GM12878 (cell line): Measurements from ENCODE around the gene ZBTB32.

Experiments used
- CEBPB ChIP-seq, 2 experiments: fragments of 150-350 bp in 1 of 2; IDR thresholded peaks; 2 replicates each; pipeline ENCODE4 v1.6.1; 2012 to 2014; ENCODE audit warnings: low read depth in 2 of 2, low read length in 2 of 2, borderline replicate concordance in 1 of 2, inconsistent platforms in 1 of 2
- NFYB ChIP-seq: IDR thresholded peaks from 2 replicates; pipeline ENCODE4 v1.6.1; 2011; ENCODE audit warnings: low read depth, mild to moderate bottlenecking, low read length, improper control_type of control experiment, moderate library complexity; ENCODE audit not compliant: insufficient read depth
- POLR2A ChIP-seq: IDR thresholded peaks from 2 replicates; pipeline ENCODE4 v1.6.1; 2011; ENCODE audit warnings: low read depth, mild to moderate bottlenecking, low read length
- POLR2AphosphoS5 ChIP-seq: IDR thresholded peaks from 2 replicates; pipeline ENCODE4 v1.6.1; 2011; ENCODE audit warnings: mild to moderate bottlenecking, low read length, inconsistent platforms
- SRF ChIP-seq, 2 experiments: IDR thresholded peaks; 2 replicates each; pipeline ENCODE4 v1.6.1; 2011; ENCODE audit warnings: low read depth in 2 of 2, low read length in 2 of 2, mild to moderate bottlenecking in 1 of 2, moderate library complexity in 1 of 2
- TAF1 ChIP-seq: IDR thresholded peaks from 2 replicates; pipeline ENCODE4 v1.6.1; 2011; ENCODE audit warnings: mild to moderate bottlenecking, low read depth, low read length, borderline replicate concordance
- TCF7 ChIP-seq: IDR thresholded peaks from 2 replicates; pipeline ENCODE4 v1.6.1; 2014; ENCODE audit warnings: antibody characterized with exemption, borderline replicate concordance
- ZNF274 ChIP-seq: IDR thresholded peaks from one replicate; pipeline ENCODE4 v1.8.0; 2011; ENCODE audit not compliant: insufficient read length, insufficient read depth
- ZNF687 ChIP-seq: fragments of 450-650 bp; IDR thresholded peaks from 2 replicates; pipeline ENCODE4 v1.6.1; 2017; ENCODE audit warnings: mild to moderate bottlenecking, moderate library complexity
- TF ChIP-seq, protein P1 (sequence below): IDR thresholded peaks from 2 replicates; pipeline ENCODE4 v1.6.1; 2012; ENCODE audit warnings: mild to moderate bottlenecking, low read depth, low read length
- TF ChIP-seq, protein P2 (sequence below): IDR thresholded peaks from 2 replicates; pipeline ENCODE4 v1.6.1; 2011; ENCODE audit warnings: mild to moderate bottlenecking, low read depth, low read length, moderate library complexity; ENCODE audit not compliant: insufficient replicate concordance

DNA sequence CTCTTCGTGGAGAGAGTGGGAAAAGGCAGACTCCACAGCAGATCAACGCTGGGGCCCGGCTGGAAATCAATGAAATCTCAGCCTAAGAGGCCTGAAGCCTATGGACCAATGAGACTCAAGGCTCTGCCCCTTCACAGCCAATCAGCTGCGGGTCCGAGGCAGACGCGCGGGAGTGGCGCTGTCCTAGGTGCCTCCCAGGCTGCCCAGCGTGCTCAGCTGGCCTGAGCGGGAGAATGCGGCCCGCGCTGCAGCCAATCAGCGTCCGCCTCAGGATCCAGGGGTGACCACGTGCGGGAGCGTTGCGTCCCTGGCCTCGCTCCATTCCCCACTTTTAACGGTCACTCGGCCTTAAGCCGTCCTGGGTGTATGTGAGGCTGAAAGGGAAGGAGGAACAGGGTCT, at the start of gene ZBTB32:
- no peak for TF ChIP-seq CEBPB (IDR thresholded peaks at IDR 0.05; ENCODE audit: borderline replicate concordance in 1 of 2, low read depth in 2 of 2, low read length in 2 of 2)
- no peak for TF ChIP-seq SRF (IDR thresholded peaks at IDR 0.05; ENCODE audit: low read depth in 2 of 2, low read length in 2 of 2)
- TF ChIP-seq ZNF687, result no peak
- no peak for TF ChIP-seq POLR2AphosphoS5
- TF ChIP-seq POLR2A, result no peak
- TF ChIP-seq, protein P1, sequence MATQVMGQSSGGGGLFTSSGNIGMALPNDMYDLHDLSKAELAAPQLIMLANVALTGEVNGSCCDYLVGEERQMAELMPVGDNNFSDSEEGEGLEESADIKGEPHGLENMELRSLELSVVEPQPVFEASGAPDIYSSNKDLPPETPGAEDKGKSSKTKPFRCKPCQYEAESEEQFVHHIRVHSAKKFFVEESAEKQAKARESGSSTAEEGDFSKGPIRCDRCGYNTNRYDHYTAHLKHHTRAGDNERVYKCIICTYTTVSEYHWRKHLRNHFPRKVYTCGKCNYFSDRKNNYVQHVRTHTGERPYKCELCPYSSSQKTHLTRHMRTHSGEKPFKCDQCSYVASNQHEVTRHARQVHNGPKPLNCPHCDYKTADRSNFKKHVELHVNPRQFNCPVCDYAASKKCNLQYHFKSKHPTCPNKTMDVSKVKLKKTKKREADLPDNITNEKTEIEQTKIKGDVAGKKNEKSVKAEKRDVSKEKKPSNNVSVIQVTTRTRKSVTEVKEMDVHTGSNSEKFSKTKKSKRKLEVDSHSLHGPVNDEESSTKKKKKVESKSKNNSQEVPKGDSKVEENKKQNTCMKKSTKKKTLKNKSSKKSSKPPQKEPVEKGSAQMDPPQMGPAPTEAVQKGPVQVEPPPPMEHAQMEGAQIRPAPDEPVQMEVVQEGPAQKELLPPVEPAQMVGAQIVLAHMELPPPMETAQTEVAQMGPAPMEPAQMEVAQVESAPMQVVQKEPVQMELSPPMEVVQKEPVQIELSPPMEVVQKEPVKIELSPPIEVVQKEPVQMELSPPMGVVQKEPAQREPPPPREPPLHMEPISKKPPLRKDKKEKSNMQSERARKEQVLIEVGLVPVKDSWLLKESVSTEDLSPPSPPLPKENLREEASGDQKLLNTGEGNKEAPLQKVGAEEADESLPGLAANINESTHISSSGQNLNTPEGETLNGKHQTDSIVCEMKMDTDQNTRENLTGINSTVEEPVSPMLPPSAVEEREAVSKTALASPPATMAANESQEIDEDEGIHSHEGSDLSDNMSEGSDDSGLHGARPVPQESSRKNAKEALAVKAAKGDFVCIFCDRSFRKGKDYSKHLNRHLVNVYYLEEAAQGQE, result peak; percentile 83
- TF ChIP-seq TAF1, result no peak
- TF ChIP-seq TCF7, result no peak
- TF ChIP-seq, protein P2, sequence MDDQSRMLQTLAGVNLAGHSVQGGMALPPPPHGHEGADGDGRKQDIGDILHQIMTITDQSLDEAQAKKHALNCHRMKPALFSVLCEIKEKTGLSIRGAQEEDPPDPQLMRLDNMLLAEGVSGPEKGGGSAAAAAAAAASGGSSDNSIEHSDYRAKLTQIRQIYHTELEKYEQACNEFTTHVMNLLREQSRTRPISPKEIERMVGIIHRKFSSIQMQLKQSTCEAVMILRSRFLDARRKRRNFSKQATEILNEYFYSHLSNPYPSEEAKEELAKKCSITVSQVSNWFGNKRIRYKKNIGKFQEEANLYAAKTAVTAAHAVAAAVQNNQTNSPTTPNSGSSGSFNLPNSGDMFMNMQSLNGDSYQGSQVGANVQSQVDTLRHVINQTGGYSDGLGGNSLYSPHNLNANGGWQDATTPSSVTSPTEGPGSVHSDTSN, result no peak
- peak; percentile 61; the same call in 1 of the 2 replicates for TF ChIP-seq NFYB
- TF ChIP-seq ZNF274, result no peak
